HepG2 (cell line): Measurements from ENCODE around the gene TMEM134. TPM values are rescaled to one million over a fixed set of nuclear protein-coding genes. Genes with fewer than 3 reads are reported as not detected.

Experiments
- ATF7 ChIP-seq, 2 experiments: fragments of 450-650 bp in 1 of 2; sonication (generic) in 1 of 2; formaldehyde crosslinking in 1 of 2; IDR thresholded peaks; 2 replicates each; pipeline versions ENCODE4 v1.4.0 to v1.6.1; 2016 to 2020; ENCODE audit warnings: antibody characterized with exemption in 1 of 2, mild to moderate bottlenecking in 1 of 2, missing genetic modification reagents in 1 of 2
- GRHL1 ChIP-seq: sonication (generic); formaldehyde crosslinking; conservative IDR thresholded peaks from 2 replicates; pipeline ENCODE4 v1.8.0; 2022; ENCODE audit warnings: missing genetic modification reagents
- HHEX ChIP-seq: IDR thresholded peaks from 2 replicates; pipeline ENCODE4 v1.6.1; 2016; ENCODE audit warnings: control low read depth
- HOXD1 ChIP-seq: sonication (generic); formaldehyde crosslinking; IDR thresholded peaks from 2 replicates; pipeline ENCODE4 v1.5.0; 2020; ENCODE audit warnings: missing genetic modification reagents
- JUNB ChIP-seq: sonication (generic); formaldehyde crosslinking; IDR thresholded peaks from 2 replicates; pipeline ENCODE4 v1.8.0; 2022; ENCODE audit warnings: missing genetic modification reagents, mild to moderate bottlenecking, borderline replicate concordance
- KLF12 ChIP-seq: sonication (generic); formaldehyde crosslinking; IDR thresholded peaks from 2 replicates; pipeline ENCODE4 v1.4.0; 2020; ENCODE audit warnings: missing genetic modification reagents, borderline replicate concordance
- KMT2A ChIP-seq: sonication (generic); formaldehyde crosslinking; IDR thresholded peaks from 2 replicates; pipeline ENCODE4 v1.4.0; 2020; ENCODE audit warnings: missing genetic modification reagents
- MXD4 ChIP-seq: IDR thresholded peaks from 2 replicates; pipeline ENCODE4 v1.6.1; 2016; ENCODE audit warnings: mild to moderate bottlenecking, missing biosample characterization, missing genetic modification reagents
- NR3C1 ChIP-seq: sonication (generic); formaldehyde crosslinking; IDR thresholded peaks from 2 replicates; pipeline ENCODE4 v1.4.0; 2020; ENCODE audit warnings: missing genetic modification reagents
- PCBP1 ChIP-seq: fragments of 200-400 bp; formaldehyde crosslinking; IDR thresholded peaks from 2 replicates; pipeline ENCODE4 v1.6.1; 2017; ENCODE audit warnings: mild to moderate bottlenecking, low read depth, low read length, borderline replicate concordance
- SMC3 ChIP-seq: IDR thresholded peaks from 2 replicates; pipeline ENCODE4 v1.6.1; 2011; ENCODE audit warnings: low read length, improper control_type of control experiment
- U2AF2 ChIP-seq: fragments of 200-400 bp; formaldehyde crosslinking; IDR thresholded peaks from 2 replicates; pipeline ENCODE4 v1.6.1; 2017; ENCODE audit warnings: low read depth, mild to moderate bottlenecking, low read length
- ZFP82 ChIP-seq: sonication (generic); formaldehyde crosslinking; IDR thresholded peaks from 2 replicates; pipeline ENCODE4 v1.5.1; 2020; ENCODE audit warnings: mild to moderate bottlenecking, missing genetic modification reagents, borderline replicate concordance
- ZMYM3 ChIP-seq: sonication (generic); formaldehyde crosslinking; IDR thresholded peaks from 2 replicates; pipeline ENCODE4 v1.5.1; 2020; ENCODE audit warnings: mild to moderate bottlenecking, missing genetic modification reagents
- ZNF124 ChIP-seq: sonication (generic); formaldehyde crosslinking; IDR thresholded peaks from 2 replicates; pipeline ENCODE4 v1.4.0; 2020; ENCODE audit warnings: missing genetic modification reagents
- ZNF260 ChIP-seq: sonication (generic); formaldehyde crosslinking; IDR thresholded peaks from 2 replicates; pipeline ENCODE4 v1.4.0; 2020; ENCODE audit warnings: missing genetic modification reagents, low read depth, mild to moderate bottlenecking, borderline replicate concordance
- ZNF275 ChIP-seq: sonication (generic); formaldehyde crosslinking; IDR thresholded peaks from 2 replicates; pipeline ENCODE4 v1.8.0; 2022; ENCODE audit warnings: missing genetic modification reagents, mild to moderate bottlenecking, inconsistent platforms, borderline replicate concordance
- ZNF335 ChIP-seq: sonication (generic); formaldehyde crosslinking; IDR thresholded peaks from 2 replicates; pipeline ENCODE4 v1.4.0; 2020; ENCODE audit warnings: missing genetic modification reagents
- ZNF674 ChIP-seq: sonication (generic); formaldehyde crosslinking; IDR thresholded peaks from 2 replicates; pipeline ENCODE4 v1.5.0; 2020; ENCODE audit warnings: low read depth, mild to moderate bottlenecking, missing genetic modification reagents
- ZNF776 ChIP-seq: sonication (generic); formaldehyde crosslinking; IDR thresholded peaks from 2 replicates; pipeline ENCODE4 v1.4.0; 2020; ENCODE audit warnings: mild to moderate bottlenecking, missing genetic modification reagents
- ZNF781 ChIP-seq: sonication (generic); formaldehyde crosslinking; IDR thresholded peaks from 2 replicates; pipeline ENCODE4 v1.5.1; 2020; ENCODE audit warnings: borderline replicate concordance, mild to moderate bottlenecking, missing genetic modification reagents; ENCODE audit errors: not compliant biosample characterization
- polyA plus RNA-seq, 8 experiments: library from polyadenylated mRNA; depleted of rRNA in 3 of 8; stranded (reverse) in 7 of 8; unstranded in 1 of 8; fragments of >200 nt; fragmentation: Illumina TruSeq in 4 of 8; extraction: Trizol in 4 of 8; gene quantifications; 2 replicates each; pipeline versions ENCODE4 v1.2.1 to v1.2.3, GENCODE V29; 2011 to 2016; ENCODE audit warnings: low read depth in 4 of 8, missing spikeins in 1 of 8, mixed read lengths in 1 of 8; ENCODE audit not compliant: insufficient read depth in 1 of 8
- total RNA-seq, 5 experiments: library from RNA; depleted of rRNA; stranded (reverse); fragments of >200 nt; fragmentation: Illumina TruSeq; extraction: Trizol; gene quantifications; 2 replicates each; pipeline ENCODE4 v1.2.3, GENCODE V29; 2016; ENCODE audit warnings: low read depth in 1 of 5
- TF ChIP-seq, protein P1 (sequence below): sonication (generic); formaldehyde crosslinking; IDR thresholded peaks from 2 replicates; pipeline ENCODE4 v1.8.1; 2022; ENCODE audit warnings: mild to moderate bottlenecking, missing genetic modification reagents
- TF ChIP-seq, protein P2 (sequence below): IDR thresholded peaks from 2 replicates; pipeline ENCODE4 v1.6.1; 2016; ENCODE audit warnings: low read depth, borderline replicate concordance

The TMEM134 gene
- total and polyA plus RNA-seq, 2 of the 13 experiments (the other 11 are each of a cell fraction or from before 2014, with no cell fraction given), result 6.9 to 26.9 TPM

- TF ChIP-seq, protein P1, sequence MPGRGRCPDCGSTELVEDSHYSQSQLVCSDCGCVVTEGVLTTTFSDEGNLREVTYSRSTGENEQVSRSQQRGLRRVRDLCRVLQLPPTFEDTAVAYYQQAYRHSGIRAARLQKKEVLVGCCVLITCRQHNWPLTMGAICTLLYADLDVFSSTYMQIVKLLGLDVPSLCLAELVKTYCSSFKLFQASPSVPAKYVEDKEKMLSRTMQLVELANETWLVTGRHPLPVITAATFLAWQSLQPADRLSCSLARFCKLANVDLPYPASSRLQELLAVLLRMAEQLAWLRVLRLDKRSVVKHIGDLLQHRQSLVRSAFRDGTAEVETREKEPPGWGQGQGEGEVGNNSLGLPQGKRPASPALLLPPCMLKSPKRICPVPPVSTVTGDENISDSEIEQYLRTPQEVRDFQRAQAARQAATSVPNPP, result no peak
- no peak for TF ChIP-seq HOXD1 (CRISPR knock-in tag)
- no peak for TF ChIP-seq GRHL1 (CRISPR knock-in tag)
- no peak for TF ChIP-seq ZNF124 (CRISPR knock-in tag)
- TF ChIP-seq SMC3, result peak; percentile 54; the same call in 1 of the 2 replicates
- TF ChIP-seq ZNF260 (CRISPR knock-in tag), result no peak
- TF ChIP-seq MXD4, result no peak
- TF ChIP-seq U2AF2, result no peak
- no peak for TF ChIP-seq ATF7 (IDR thresholded peaks at IDR 0.05)
- no peak for TF ChIP-seq ATF7 (CRISPR knock-in tag; IDR thresholded peaks at IDR 0.05)
- TF ChIP-seq KMT2A, result peak; percentile 38; the same call in 1 of the 2 replicates
- no peak for TF ChIP-seq ZNF674
- peak; percentile 32; the same call in 1 of the 2 replicates for TF ChIP-seq ZMYM3
- no peak for TF ChIP-seq JUNB
- no peak for TF ChIP-seq NR3C1 (CRISPR knock-in tag)
- no peak for TF ChIP-seq HHEX (CRISPR knock-in tag)
- peak; percentile 47 for TF ChIP-seq ZNF781
- no peak for TF ChIP-seq ZFP82 (CRISPR knock-in tag)
- no peak; the same call in 1 of the 2 replicates for TF ChIP-seq ZNF335 (CRISPR knock-in tag)
- no peak for TF ChIP-seq ZNF275 (CRISPR knock-in tag)
- TF ChIP-seq, protein P2, sequence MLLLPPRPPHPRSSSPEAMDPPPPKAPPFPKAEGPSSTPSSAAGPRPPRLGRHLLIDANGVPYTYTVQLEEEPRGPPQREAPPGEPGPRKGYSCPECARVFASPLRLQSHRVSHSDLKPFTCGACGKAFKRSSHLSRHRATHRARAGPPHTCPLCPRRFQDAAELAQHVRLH (CRISPR knock-in tag), result peak; percentile 43; the same call in 1 of the 2 replicates
- no peak for TF ChIP-seq PCBP1
- no peak for TF ChIP-seq ZNF776 (CRISPR knock-in tag)
- no peak for TF ChIP-seq KLF12 (CRISPR knock-in tag)
Measured at GRCh38 chr11:67505605-67506396, 36.8 kb upstream of the TMEM134 start (continued).
